ENCODE results near the gene PTPRH. TPM values are rescaled to one million over a fixed set of nuclear protein-coding genes. Genes with fewer than 3 reads are reported as not detected.
"Not testable (repeated sequence)": the region's sequence is repeated elsewhere in the genome, so short reads cannot be mapped to it uniquely, and the experiment has no call there.

The PTPRH gene
- total RNA-seq, 1 donor from 2014 or later = 1.2 TPM

- Mint-ChIP-seq H3K27ac (ENCODE audit: unreplicated experiment) (no peak overlapping the region), H3K27me3 (ENCODE audit: low read depth) (peaks cover 10% of the 10 kb centered on the region), H3K9me3 (peaks cover 6% of the 10 kb centered on the region), H3K4me1 (peaks cover 20% of the 10 kb centered on the region), H3K4me3 (no peak overlapping the region), H3K36me3 (ENCODE audit: low read depth) (no peaks in the 10 kb centered on the region)
- no peak for TF ChIP-seq CTCF (conservative IDR thresholded peaks at IDR 0.05)
- no peak for DNase-seq (ENCODE audit: low read depth, low spot score)
These were observed 582 bp upstream of the PTPRH start for GRCh38 chr19:55209693-55210472.

- no peak overlapping the region for H3K27ac Mint-ChIP-seq (ENCODE audit: unreplicated experiment)
- peak overlapping the region; percentile 8 for H3K4me3 Mint-ChIP-seq
- TF ChIP-seq CTCF (conservative IDR thresholded peaks at IDR 0.05) = no peak
These were observed 2.4 kb downstream of the PTPRH start for GRCh38 chr19:55206664-55207500.

GRCh38 chr19:55202199-55202598 is 7.1 kb downstream of the PTPRH start:
- H3K27me3 Mint-ChIP-seq (ENCODE audit: low read depth) = peaks cover 38% of the 10 kb centered on the region
- not testable (repeated sequence) for H3K36me3 Mint-ChIP-seq (ENCODE audit: low read depth); H3K4me3 Mint-ChIP-seq; H3K27ac Mint-ChIP-seq (ENCODE audit: unreplicated experiment); H3K4me1 Mint-ChIP-seq; DNase-seq (ENCODE audit: low read depth, low spot score); H3K9me3 Mint-ChIP-seq
- peak; percentile 26 for TF ChIP-seq CTCF (conservative IDR thresholded peaks at IDR 0.05)

More at GRCh38 chr19:55206664-55207500, 2.4 kb downstream of the PTPRH start:
- peak; percentile 60 for DNase-seq (ENCODE audit: low read depth, low spot score)
- no peaks in the 10 kb centered on the region for H3K36me3 Mint-ChIP-seq (ENCODE audit: low read depth)
- H3K9me3 Mint-ChIP-seq = no peaks in the 10 kb centered on the region
- peaks cover 21% of the 10 kb centered on the region for H3K27me3 Mint-ChIP-seq (ENCODE audit: low read depth)
- H3K4me1 Mint-ChIP-seq = peaks cover 15% of the 10 kb centered on the region

- no peak overlapping the region for H3K27ac Mint-ChIP-seq (ENCODE audit: unreplicated experiment)
- no peaks in the 10 kb centered on the region for H3K4me1 Mint-ChIP-seq
- H3K36me3 Mint-ChIP-seq (ENCODE audit: low read depth) = no peaks in the 10 kb centered on the region
- no peak for TF ChIP-seq CTCF (conservative IDR thresholded peaks at IDR 0.05)
- H3K9me3 Mint-ChIP-seq = no peaks in the 10 kb centered on the region
- H3K4me3 Mint-ChIP-seq = no peak overlapping the region
- H3K27me3 Mint-ChIP-seq (ENCODE audit: low read depth) = peaks cover 32% of the 10 kb centered on the region
- no peak for DNase-seq (ENCODE audit: low read depth, low spot score)
These were observed 9.6 kb downstream of the PTPRH start for GRCh38 chr19:55199620-55200204.

GRCh38 chr19:55198651-55199050 is 10.7 kb downstream of the PTPRH start:
- Mint-ChIP-seq H3K9me3 (no peaks in the 10 kb centered on the region), H3K4me3 (no peak overlapping the region), H3K27ac (ENCODE audit: unreplicated experiment) (no peak overlapping the region), H3K4me1 (no peaks in the 10 kb centered on the region), H3K36me3 (ENCODE audit: low read depth) (no peaks in the 10 kb centered on the region), H3K27me3 (ENCODE audit: low read depth) (peaks cover 31% of the 10 kb centered on the region)
- no peak for DNase-seq (ENCODE audit: low read depth, low spot score)
- TF ChIP-seq CTCF (conservative IDR thresholded peaks at IDR 0.05) = no peak
